ENCODE results near the gene CNGA2.
"Not testable (repeated sequence)": the region's sequence is repeated elsewhere in the genome, so short reads cannot be mapped to it uniquely, and the experiment has no call there.

Gene CNGA2

DNA sequence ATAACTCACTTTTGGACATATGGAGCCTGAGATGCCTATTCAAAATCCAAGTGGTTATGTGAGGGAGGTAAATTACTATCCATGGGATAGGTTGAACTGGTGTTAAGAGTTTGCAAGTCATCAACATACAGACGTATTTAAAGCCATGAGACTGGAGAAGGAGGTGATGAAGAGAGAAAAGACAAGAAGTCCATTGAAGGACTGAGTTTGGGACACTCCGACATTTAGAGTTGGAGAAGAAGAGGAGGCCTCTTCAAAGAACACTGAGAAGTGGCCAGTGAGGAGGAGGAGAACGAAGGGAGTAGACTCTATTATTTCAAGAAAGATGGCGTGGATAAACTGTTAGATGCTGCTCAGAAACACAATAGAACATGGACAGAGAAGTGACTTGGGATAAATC lies at the start of gene CNGA2:
Gene CNGA2 (plus strand): TSS at position 301 of the 400 bp plus-strand sequence. CDS start 3,738 bp downstream, outside the sequence.
- no peak for DNase-seq (ENCODE audit: low read depth)

DNA sequence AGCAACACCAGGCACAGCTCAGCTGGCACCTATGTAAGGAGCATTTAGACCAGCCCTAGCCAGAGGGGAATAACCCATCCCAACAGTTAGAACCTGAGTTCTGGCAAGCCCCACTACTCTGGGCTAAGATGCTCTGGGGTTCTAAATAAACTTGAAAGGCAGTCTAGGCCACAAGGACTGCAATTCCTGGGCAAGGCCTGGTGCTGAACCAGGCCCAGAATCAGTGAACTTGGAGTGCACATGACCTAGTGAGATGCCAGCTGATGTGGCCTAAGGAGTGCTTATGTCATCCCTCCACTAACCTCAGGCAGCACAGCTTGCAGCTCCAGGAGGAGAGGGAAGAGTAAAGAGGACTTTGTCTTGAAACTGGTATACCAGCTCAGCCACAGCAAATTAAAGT lies 46.9 kb upstream of the CNGA2 start:
- no peak for DNase-seq (ENCODE audit: low read depth)

DNA sequence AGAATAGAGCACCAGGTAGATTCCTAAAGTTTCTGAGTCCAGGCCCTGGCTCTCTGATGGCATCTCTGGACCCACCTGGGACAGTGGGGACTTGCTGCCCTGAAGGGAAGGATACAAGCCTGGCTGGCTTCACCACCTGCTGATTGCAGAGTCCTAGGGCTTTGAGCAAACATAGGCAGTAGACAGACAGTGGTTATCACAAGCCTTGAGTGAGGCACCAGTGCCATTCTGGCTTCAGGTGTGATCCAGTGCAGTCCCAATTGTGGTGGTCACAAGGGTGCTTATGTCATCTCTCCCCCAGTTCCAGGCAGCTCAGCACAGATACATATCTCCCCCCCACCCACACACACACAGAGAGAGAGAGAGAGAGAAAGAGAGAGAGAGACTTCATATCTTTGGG lies 45.9 kb upstream of the CNGA2 start:
- DNase-seq (ENCODE audit: low read depth), result no peak

DNA sequence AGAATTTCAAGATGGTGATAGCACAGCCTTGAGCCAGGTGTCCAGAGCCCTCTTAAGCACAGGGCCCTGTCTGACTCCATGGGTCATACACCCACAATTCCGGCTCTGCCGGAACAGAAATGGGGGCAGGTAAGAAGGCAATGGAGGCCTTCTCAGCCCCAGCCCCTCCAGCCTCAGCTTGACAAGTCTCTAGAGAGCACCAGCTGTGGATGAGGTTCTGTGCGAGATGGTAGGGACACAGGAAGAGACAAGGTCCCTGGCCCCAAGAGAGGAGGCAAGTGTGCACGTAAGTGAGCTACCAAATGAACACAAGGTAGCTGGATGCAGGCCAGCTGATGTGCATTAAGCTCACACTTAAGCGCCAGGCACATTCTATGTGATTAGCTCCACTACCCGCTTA lies 41.7 kb upstream of the CNGA2 start:
- DNase-seq (ENCODE audit: low read depth), result no peak

DNA sequence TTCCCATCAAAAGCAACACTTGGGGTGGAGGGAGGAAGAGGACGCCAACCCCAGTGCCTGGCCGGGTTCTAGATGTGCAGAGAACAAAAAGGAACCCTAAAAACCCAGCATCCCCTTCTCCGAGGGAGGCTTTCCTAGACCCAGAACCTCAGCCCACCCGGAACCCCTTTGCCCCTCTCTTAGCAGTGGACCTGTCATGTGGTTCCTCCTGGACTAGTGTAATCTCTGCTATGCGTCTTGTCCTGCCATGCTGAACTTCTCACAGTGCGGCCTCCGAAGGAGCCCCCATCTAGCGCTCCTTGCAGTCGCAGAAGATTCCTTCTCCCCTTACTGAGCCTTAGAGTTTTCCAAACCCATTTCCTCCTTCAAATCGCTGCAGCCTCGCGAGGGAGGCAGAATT lies 40.4 kb upstream of the CNGA2 start:
- DNase-seq (ENCODE audit: low read depth), result no peak

DNA sequence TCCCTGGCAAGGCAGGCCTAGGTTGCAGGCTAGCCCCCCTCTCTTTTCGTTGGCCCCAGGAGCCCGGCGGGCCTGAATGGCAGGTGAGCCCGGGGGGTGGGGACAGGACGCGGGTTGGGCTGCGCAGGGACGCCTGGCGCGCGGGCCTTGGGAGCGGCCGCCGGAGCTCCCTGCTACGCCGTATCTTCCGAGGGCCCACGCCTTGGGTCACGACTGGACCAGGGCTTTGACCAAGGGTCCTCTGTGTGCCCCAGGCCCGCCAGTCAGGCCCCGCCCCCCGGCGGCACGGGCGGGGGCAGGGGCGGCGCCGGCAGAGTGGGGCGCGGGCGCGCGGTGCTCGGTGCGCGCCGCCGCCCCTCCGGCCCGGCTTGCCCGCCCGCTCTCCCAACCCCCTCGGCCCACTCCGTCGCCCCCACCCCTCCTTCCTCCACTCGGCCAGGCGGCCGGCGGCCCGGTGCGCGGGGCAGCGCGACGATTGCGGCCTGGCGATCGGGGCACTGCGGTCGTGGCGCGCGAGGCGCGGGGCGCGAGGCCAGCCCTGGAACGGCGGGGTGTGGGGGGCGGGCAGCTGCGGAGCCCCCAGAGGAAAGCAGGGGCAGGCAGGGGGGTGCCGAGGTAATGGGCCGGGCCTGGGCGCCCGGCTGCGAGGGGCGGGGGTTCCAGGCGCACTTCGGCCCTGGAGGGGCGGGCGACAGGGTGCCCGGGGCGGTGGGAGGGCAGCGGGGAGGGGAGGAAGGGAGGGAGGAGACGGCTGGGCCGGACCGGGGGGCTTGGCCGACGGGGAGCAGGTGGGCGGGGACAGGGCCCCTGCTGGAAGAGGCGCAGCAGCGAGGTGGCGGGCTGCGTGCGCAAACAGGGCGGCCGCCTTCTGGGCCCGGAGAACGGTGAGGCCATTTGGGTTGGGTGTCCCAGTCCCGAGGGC lies 39.6 kb upstream of the CNGA2 start, which contains the start of gene PRRG3:
Gene PRRG3 (plus strand): TSS at position 798 of the 922 bp plus-strand sequence. CDS start 3,357 bp downstream, outside the sequence.
- no peak for DNase-seq (ENCODE audit: low read depth)

DNA sequence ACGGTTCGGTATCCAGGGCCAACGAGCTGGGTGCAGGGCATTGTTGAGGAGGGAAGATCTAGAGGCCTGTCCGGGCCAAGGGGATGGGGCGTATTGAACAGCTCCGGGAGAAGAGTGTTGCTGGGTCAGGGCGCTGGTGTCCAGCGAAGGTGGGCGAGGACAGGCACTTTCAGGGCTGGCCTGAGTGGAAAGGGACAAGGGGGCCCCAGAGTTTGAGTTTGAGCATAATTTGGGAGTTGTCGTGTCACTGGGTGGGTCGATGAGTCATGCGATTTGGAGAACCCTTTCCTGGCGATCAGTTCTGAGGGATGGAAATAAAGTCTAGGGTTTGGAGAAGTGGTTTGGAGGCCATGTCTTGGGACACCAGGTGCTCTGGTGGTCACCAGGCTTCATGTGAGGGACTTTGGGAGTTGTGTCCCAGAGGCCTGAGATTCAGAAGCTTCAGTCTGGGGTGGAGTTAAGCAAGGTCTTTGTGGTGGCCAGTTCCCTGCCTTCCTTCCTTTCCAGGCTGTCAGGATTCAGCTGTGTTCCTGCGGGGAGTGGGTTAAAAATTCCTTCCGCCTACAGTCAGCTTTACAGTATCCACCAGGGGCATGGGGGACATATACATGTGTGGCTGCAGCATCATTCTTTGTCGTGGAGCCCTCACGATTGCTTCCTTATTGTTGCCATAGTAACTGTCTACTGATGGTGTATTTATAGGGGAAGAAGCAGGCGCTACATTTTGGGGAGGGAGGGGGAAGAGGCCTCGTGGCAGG lies 38.8 kb upstream of the CNGA2 start:
- no peak for DNase-seq (ENCODE audit: low read depth)

DNA sequence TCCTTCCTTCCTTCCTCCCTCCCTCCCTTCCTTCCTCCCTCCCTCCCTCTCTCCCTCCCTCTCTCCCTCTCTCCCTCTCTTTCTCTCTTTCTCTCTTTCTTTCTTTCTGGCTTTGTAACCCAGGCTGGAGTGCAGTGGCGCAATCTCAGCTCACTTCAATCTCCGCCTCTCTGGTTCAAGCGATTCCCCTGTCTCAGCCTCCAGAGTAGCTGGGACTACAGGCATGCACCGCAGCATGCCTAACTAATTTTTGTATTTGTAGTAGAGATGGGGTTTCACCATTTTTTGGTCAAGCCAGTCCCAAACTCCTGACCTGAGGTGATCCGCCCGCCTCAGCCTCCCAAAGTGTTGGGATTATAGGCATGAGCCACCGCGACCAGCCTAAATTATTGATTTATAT lies 37.5 kb upstream of the CNGA2 start:
- DNase-seq (ENCODE audit: low read depth), result not testable (repeated sequence)

DNA sequence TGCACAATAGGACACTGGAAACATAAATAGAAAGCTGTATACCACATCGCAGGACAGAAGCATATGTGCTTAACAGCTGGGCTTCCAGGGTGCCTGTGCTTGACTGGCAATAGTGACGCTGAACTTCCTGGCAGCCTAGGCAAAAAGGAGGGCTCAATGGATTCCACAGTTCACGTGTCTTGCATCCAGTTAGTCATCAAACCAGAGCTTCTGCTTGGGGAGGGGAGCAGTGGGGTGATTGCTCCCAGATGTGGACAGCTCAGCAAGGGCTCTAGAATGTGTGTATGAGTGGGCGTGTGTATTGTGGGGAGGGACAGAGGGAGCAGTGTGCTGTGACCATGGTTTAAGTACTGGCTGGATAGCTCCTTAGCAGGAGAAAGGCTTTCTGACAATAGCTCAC lies 37.0 kb upstream of the CNGA2 start:
- DNase-seq (ENCODE audit: low read depth), result peak; percentile 25

DNA sequence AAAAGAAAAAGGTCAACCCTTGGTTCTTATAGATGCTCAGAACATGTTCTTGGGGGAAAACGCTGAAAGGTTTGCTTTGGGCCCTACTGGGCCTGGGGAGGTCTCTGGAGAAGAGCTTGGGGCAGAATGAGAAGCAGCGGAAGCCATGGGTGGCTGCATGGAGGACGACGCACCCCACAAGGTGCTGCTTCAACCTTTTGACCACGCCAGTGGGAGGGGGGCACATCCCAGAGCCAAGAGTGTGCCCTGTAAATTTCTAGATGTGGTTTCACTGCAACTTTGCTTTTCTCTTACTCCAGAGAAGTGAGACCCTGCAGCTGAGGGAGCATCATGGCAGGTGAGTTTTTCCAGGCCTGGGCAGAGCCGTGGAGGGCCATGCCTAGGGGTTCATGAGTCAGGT lies 36.1 kb upstream of the CNGA2 start:
- no peak for DNase-seq (ENCODE audit: low read depth)

DNA sequence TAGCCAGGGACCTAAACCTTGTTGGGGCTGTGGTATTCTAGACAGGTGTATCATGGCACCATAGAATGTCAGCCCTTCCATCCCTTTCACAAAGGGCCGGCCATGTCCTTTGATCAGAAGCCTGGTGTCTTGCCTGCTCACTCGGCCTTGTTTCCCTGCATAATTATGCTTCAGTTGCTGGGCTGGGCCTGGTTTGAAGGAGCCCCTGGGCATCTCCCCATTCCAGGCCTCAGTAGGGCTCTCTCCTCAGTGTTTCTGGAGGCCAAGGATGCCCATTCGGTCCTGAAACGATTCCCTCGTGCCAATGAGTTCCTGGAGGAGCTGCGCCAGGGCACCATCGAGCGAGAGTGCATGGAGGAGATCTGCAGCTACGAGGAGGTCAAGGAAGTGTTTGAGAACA lies 34.8 kb upstream of the CNGA2 start:
- DNase-seq (ENCODE audit: low read depth), result no peak

DNA sequence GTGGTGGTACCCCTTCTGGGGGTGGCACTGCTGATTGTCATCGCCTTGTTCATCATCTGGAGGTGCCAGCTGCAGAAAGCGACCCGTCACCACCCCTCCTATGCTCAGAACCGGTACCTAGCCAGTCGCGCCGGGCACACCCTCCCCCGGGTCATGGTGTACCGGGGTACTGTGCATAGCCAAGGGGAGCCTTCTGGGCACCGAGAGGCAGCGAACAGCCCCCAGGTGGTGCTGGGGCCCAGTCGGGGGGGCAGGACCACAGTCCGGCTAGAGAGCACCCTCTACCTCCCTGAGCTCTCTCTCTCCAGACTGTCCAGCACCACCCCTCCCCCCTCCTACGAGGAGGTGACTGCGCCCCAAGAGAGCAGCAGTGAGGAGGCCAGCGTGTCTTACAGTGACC lies 34.0 kb upstream of the CNGA2 start:
- DNase-seq (ENCODE audit: low read depth), result no peak

DNA sequence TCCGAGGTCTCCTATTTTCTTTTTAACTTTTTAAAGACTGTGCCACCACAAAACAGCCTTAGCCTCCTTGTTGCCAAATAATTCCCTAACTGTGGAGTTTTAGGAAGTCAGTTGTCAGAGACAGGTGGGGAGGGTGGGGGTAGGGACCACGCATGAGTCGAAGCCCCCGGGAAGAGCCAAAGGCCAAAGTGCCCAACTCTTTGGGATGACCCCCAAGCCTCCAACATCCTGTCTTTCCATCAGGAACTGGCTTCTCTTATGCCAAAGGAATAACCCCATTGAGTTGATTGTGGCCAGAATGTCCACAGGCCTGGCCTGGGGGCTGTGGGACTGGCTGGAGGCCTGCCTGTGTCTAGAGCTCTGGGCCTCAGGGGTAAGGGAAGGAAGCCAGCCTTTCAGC lies 33.5 kb upstream of the CNGA2 start:
- no peak for DNase-seq (ENCODE audit: low read depth)

DNA sequence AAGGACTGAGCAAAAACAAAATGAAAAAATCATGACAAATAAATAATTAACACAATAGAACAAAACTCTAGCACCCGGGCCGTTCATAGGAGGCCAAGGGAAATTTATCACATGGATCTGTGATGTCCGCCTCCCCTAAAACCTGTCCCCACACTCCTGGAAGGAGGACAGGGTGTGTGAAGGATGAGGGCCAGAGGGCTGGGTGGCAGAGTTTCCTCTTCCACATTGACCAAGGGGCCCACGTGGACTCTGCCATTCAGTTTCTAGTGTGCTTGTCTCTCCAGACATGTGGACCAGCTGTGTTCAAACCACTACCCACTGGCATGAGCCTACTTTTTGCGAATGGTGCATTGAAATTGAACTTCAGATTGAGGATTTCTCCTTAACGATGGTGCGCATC lies 33.0 kb upstream of the CNGA2 start:
- no peak for DNase-seq (ENCODE audit: low read depth)

DNA sequence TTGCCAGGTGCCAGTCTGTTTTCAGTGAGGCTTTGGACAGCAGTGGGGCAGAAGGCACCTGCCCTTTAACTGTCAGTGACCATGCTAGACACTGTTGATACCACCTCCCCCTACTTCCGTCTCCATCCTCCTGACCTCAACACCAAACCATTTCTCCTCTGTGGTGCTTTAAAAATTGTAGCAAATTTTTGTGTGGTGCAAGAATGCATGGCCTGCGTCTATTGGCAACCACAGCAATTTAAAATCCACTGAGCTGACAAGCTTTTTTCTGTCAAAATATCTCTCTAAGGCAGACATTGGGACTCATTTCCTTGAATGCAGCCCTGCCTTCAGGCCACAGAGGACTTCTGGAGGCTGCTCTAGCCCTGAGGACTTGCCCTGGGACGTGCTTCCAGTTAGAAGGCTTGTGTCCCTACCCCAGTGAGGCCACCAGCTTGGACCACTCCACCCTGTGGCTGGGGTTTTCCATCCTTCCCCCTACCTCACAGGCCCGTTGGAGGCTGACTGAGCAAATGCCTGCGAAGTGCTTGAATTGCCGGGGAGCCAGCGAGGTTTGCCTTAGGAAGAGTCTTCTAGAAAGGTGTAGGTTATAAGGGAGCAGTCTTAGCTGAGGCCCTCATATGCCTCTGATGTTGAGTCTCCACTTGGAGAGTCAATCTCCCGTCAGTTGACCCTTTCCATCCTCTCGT lies 32.4 kb upstream of the CNGA2 start:
- no peak for DNase-seq (ENCODE audit: low read depth)

DNA sequence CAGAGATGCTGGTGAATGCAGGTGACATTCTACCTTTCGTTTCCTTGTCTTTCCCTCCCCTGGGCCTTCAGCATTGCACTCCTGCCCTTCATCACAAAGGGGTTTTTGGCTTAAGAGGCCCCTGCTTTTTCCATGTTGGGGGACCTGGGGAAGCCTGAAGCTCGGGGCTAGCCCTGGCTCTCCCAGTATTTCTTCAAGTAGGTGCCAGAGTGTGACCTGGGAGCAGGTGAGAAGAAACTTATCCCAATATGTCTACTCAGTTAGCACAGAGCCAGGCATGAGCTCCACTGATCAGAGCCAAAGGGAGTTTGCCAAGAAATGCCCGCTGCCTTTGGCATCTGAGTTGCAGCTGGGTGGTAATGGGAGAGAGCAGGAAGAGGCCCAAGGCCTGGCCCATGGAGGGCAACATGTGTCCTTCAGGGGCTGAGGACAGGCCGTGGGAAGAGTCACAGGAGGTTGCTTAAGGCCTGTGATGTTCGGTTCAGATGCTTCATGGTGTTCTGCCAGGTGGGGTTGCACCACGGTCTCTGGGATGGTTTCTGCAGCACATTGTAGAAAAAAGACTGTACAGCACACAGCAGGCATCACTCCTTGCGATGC lies 31.7 kb upstream of the CNGA2 start:
- DNase-seq (ENCODE audit: low read depth), result no peak

DNA sequence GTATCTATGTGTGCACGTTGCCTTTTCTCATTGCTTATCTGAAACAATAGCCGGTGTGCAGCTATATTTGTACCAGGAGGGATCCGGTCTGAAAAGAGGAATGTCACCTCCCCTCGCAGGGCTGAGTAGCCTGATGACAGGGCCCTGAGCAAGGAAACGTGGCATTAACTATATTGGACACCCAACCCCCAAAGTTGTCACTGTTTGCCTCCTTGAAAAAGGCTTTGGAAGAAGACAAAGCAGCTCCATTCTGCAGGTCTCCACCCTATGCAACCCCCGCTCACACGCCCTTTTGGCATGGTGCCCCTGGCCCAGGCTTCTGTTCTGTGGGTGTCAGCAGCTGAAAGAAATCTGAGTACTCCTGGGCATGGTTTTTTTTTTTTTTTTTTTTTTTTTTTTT lies 31.1 kb upstream of the CNGA2 start:
- DNase-seq (ENCODE audit: low read depth), result no peak

DNA sequence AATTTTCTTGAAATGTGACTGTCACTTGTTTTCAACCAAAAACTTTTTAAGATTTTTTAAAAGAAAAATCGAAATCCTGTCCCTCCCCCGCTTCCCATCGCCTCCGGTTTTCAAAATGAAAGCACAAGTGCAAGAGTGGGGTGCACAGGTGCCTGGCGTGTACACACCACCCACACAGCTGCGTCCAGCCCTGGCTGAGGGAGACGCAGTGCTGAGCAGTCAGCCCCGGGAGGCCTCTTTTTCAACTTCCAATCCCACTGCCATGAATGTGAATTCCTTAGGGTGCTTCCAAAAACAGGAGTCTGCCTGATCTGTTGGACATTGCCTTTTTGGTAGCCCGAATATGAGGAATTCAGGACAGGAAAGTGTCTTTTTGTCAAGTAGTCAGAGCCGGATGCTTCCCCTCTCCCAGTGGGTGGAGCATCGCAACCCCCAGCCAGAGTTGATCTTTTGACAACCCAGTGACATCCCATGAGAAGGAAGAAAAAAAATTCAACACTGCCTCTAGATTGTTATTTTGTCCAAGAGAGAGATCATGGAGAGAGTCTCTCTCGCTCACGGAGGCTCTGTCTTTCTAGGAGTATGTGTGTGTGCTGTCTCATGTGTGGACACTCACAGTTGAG lies 30.4 kb upstream of the CNGA2 start:
- DNase-seq (ENCODE audit: low read depth), result no peak

DNA sequence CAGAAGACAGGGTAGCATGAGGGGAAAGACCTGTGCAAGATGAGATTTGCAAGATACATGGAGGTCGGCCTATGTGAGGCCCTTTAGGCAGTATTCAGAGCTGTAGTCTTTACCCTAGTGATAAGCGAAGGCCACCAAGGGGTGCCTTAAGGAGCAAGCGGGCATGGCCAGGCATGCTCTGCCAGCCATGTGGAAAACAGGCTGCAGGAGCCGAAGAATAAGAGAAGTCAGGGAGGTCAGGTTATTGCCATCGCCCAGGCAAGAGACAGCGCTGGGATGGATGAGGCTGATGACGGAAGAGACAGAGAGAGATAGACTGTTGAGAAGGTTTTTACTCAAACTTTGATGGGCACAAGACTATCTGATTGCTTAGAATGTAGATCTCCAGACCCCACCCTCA lies 25.7 kb upstream of the CNGA2 start:
- DNase-seq (ENCODE audit: low read depth), result no peak

DNA sequence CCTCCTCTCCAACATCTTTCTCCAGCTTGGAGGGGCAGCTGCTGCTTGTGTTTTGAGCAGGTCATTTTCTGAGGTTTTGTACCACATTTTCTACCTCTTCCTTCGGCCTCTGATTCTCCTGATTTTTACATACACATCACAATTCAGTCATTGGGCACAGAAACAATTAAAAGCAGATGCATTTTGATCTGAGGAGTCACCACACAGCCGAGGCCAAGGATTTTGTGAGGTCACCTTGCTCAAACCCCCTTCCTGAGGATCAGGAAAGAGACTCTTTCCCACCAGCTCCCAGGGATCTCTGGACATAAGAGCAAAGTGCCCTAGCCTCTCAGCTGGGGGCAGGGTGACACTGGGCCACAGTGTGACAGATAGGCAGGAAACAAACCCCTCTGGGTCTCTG lies 24.1 kb upstream of the CNGA2 start:
- no peak for DNase-seq (ENCODE audit: low read depth)

DNA sequence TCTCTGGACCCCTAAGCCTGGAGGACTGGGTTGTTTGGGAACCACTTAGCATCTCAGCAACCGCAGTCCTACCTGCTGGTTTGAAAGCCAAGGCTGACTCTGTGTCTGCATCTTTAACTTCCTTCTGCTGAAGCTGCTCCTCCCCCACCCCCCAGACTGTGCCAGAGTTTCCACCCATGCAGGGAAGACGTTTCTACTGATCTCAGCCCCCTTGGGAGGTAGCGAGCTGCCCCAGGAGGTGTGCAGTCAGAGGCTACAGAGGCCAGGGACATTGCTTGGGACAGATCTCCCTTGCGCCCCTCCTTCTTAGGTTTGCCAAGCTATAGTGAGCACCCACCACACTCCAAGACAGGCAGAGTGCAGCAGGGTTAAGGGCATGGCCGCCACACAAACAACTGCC lies 23.4 kb upstream of the CNGA2 start:
- DNase-seq (ENCODE audit: low read depth), result no peak

DNA sequence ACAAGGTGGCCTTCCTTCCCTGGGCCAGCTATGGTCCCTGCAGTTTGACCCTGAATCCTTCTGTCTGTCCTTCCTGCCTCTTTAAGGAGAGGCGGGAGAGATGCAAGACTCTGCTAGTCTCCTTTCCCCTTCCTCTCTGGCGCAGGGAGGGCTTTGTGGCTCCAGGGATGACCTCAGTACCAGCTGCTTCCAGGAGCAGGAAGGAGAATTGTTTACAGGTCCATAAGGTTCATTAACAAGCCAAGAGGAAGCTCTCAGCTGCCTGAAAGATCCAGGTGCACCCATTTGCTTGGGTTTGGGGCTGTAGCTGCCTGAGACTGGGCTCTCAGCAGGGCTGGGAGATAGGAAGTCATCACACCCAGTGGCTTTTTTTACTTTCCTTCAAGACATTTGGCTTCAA lies 22.8 kb upstream of the CNGA2 start:
- no peak for DNase-seq (ENCODE audit: low read depth)

All from ELR (cell line).